GM18870 (cell line): ENCODE data around the gene CMTM7.
A peak's percentile ranks its signal among the peaks of the same experiment; 100 is the strongest.

Experiments
- ATAC-seq: cut with Tn5 transposase; IDR thresholded peaks from one replicate; pipeline ENCODE4 v1.9.1; 2021; ENCODE audit warnings: moderate library complexity; ENCODE audit not compliant: unreplicated experiment

CMTM7 gene

DNA sequence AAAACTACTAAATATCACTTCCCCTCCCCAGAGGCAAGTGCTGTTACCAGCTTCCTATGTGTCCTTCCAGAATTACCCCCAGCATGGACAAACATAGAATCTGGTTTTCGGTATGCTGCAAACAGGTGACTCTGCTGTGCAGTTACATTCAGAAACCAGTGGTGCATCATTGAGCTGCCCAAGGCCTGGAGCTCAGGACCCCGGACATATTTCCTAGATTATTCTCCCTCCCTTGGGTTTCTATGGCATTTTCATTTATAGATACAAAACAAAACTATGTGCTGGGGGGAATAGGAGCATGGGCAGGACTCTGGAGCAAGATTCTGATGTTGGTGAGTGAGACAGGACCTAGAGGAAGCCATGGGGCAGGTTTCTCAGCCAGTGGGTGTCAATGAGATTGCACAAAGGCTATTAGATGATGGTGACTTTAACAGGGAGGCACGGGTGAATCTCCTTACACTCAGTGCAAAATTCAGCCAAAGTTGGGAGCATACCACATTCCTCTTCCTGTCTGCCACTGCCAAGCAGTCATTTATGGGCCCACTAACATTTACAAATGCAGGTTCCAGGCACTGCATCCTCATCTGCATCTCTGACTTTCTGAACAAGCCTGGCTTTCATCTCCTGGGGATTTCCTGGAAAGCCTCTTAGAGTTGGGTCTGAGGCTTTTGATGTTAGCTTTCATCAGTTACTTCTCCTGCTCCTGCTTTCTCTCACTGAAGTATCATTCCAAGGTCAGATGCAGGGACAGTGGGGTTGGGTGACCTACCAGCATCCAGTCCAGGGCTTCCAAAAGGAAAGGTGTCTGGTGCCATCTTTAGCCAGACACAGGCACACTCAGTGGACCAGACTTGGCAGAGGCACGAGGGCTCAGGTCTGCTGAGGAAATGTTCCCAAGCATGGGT, 44.5 kb downstream of the CMTM7 start:
- no peak for ATAC-seq

GRCh38 chr3:32436816-32437189, 45.1 kb downstream of the CMTM7 start:
- no peak for ATAC-seq

DNA sequence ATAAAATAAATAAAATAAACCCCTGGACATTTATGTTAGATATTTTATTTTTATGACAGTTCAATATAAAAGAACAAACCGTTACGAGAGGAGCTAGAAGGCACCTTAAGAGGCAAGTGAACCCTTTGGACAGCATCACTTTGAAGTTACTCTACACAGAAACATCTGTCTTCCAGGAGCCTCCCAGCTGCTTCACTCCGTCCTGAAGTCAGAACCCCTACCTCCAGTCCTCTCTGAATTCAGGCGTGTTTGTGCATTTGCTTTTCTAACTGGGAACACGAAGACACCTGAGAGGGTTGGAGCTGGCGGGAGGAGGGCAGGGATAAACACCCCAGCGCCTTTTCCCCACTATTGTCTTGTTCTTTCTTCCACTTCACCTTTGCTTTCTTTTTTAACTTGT, 46.2 kb downstream of the CMTM7 start:
- no peak for ATAC-seq

DNA sequence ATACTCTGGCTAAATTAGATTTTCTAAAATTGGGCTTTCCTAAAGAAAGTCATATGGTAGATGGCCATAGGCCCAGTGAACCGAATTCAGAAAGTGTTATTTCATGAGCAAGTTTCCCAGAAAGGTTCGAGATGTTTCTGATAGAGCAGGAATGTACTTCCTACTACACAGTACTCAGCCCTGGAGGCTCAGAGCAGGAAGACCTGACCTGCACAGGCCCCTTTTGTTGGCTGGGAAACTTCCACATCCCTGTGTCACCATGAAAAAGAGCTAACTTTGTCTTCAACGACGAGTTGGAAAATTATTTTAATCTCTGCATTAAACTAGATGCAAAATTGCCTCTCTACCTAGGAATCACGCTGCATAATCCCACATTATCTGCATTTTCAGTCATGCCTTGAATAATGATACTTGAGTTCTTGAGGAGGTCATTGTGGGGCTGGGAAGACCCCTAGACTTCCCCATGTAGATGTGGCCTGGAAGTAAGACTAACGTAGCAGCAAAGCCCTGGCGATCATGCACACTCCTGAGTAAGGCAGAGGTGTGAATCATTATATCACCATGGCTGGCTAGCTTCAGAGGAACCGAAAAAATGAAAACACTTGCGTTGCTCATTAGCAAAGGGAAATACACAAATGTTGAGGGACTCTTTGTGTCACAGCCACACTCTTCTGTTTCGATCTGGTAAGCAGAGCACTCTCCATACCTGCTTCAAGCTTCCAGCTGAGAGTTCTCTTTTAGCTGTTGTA, 47.1 kb downstream of the CMTM7 start:
- ATAC-seq, result peak; percentile 97

DNA sequence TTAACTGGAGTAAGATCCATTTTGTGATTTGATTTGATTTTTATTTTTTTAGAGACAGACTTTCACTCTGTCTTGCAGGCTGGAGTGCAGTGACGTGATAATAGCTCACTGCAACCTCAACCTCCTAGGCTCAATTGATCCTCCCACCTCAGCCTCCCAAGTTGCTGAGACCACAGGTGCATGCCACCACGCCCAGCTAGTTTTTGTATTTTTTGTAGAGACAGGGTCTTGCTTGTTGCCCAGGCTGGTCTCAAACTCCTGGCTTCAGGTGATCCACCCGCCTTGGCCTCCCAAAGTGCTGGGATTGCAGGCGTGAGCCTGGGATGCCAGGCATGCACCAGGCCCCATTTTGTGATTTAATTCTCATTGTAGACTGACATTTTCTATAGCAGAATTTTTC, 47.8 kb downstream of the CMTM7 start:
- peak; percentile 20 for ATAC-seq

- ATAC-seq, result no peak
Observed at GRCh38 chr3:32440611-32441350, 49.1 kb downstream of the CMTM7 start.

GRCh38 chr3:32442766-32443165, 51.1 kb downstream of the CMTM7 start:
- ATAC-seq, result no peak

- no peak for ATAC-seq
Observed at GRCh38 chr3:32443478-32443877, 51.8 kb downstream of the CMTM7 start.

GRCh38 chr3:32447865-32448400, 56.3 kb downstream of the CMTM7 start:
- no peak for ATAC-seq

- no peak for ATAC-seq
Observed at GRCh38 chr3:32448686-32449474, 57.2 kb downstream of the CMTM7 start.

DNA sequence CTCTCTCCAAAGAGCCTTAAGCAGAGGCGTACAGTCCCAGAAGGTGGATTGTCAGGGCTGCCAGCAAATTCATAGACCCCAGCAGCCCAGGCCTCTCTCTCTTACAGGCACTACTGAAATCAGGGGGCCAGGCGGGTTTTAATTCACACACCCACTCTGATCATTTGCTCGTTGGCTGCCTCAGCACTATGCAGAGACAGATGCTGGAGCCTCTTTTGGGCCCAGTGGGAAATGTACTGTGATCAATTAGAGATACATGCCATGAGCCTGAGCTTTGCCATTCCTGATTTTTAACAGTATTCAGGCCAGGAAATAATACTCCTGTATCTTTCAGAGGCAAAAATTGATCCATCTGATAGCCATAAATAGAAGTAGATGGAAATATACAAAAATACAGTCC, 58.0 kb downstream of the CMTM7 start:
- ATAC-seq, result no peak

DNA sequence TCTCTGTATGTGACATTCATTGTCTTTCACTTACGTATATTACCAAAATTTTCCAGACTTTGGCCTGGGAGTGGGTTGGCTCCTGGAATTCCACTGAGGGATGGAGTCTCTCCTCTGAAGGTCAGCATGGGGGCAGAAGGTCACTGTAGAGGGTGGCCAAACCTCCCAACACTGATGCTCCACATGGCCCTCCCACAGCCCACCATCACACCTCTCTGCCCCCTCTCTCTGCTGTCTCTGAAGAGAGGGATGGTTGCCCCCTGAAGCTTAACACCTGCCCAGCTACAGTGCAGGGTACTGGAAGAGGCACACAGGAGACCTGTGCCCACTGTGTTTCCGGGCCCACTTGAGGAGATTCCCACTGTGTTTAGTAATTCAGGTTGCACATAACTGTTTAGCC, 58.8 kb downstream of the CMTM7 start:
- no peak for ATAC-seq

- no peak for ATAC-seq
Observed at GRCh38 chr3:32450992-32451659, 59.5 kb downstream of the CMTM7 start.

GRCh38 chr3:32452009-32452408, 60.4 kb downstream of the CMTM7 start:
- no peak for ATAC-seq

DNA sequence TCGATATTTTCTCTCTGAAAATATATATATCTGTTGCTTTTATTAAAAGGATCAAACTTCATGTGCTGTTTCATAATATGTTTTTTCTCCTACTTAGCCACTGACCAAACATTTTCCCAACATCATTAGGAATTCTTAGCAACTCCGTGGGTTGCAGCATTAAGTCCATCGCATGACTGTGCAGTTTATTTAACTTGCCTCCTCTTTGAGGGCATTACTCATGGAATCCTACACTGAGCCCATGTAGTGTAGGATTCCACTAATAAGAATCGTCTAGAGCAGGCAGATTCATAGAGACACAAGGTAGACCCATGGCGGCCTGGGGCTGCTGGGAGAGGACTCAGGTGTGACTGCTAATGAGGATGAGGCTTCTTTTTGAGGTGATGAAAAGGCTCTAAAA, 61.7 kb downstream of the CMTM7 start:
- ATAC-seq, result no peak

DNA sequence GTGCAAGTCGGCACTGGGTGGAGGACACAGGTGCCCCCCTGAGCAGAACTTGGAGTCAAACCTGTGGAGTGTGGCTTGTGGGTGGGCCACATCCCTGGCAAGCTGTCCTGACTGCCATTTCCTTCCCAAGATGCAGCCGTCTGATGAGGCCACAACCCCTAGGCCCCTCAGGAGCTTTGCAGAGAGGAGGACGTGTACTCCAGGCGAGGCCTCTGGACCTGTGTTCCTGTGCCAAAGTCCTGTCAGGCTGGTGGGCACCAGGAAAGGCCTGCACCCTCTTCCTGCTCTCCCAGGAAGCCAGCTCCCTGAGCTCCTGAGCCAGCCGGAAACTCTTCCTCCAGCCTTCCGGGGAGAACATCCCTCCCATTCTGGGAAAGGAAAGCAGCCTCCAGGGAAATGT, 62.5 kb downstream of the CMTM7 start:
- no peak for ATAC-seq

DNA sequence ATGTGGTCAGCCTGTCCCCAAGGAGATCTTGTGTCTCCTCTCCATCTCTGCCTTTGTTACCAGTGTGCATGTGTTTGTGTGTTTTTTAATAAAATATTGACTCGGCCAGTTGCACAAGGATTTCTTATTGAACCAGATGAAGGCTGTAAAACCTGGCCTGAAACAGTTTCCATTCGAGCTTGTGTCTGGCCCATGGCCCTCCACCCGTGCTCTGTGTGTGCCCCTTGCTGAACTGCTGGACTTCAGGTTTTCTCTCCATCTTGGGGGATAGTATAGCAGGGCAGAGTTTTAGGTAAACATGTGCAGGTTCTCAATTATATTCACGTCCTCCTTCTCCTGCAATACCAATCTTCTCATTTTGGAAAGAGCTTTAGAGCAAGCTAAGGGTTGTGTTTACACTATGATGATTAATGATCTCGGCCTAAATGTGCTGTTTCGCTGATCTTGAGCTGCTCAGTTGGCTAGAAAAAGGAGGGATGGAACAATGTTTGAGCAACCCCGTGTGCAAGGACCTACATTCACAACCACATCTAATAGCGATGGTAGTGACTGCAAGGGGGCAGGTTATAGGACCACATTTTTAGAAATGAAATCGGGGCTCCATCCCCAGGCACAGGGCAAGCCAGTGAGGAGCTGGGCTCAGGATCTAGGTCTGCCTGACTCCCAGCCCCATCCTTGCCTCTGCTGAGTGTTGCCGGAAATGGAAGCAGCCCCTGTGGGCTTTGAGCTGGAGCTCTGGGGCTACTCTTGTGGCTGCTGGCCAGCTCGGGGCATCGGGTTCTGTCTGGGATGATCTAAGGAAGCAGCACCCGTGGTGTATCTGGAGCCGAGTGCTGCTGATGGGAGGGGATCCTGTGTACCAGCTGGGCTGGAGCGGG, 63.3 kb downstream of the CMTM7 start:
- ATAC-seq, result no peak

- no peak for ATAC-seq
Observed at GRCh38 chr3:32455609-32456428, 64.2 kb downstream of the CMTM7 start.
